ENCODE results near the gene FAM76B.

DNA sequence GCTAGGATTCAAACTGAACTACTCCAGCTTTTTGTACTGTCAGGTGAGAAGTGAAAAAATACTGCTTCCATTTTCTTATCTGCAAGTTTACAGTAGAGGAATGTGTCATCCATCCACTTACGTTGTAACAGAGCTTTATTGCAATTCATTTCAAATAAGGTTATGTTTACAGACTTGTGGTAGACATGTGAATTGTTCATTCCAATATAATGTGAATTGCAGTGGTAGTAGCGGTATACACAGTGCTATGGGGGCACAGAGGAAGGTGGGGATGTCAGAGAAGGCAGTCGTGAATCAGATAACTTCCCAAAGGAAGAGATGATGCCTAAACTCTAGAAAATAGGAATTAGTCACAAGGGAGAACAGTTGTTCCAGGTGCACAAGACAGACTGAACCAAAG, 43.2 kb upstream of the FAM76B start:
- TF ChIP-seq CTCF (IDR thresholded peaks at IDR 0.05) (no peak), POLR2A (IDR thresholded peaks at IDR 0.05) (no peak)
